ENCODE measurements around the gene CLASRP.

- TF ChIP-seq POLR2A (IDR thresholded peaks at IDR 0.05) (peak in 1 of 2 donors; percentile 5), CTCF (IDR thresholded peaks at IDR 0.05) (peak in 3 of 4 experiments; percentile 36 to 48 (median 43)), EP300 (IDR thresholded peaks at IDR 0.05) (peak in 1 of 4 donors; percentile 40)
These were observed 54.2 kb downstream of the CLASRP start, which contains the start of gene PPP1R37 for GRCh38 chr19:45092747-45093678.

Data from sigmoid colon (tissue), 4 donors.